Activated CD4-positive, alpha-beta T cell treated with anti-CD3 and anti-CD28 coated beads, Interleukin-2, amount 10 ng/mL, durations not matched to agents 7 days and 5 days (primary cell): ENCODE results near the gene IGFBP5. TPM values are rescaled to one million over a fixed set of nuclear protein-coding genes. Genes with fewer than 3 reads are reported as not detected.

Experiments
- CTCF ChIA-PET: fragments of 350-600 bp; sonication (Branson Sonifier 250); formaldehyde crosslinking; loops from one replicate; lab custom pipeline; 2021; ENCODE audit warnings: antibody characterized with exemption; lab: Charles Lee
- POLR2A ChIA-PET: fragments of 350-600 bp; sonication (Branson Sonifier 250); formaldehyde crosslinking; loops from one replicate; lab custom pipeline; 2021; ENCODE audit warnings: antibody characterized with exemption; lab: Charles Lee
- DNase-seq: peaks from one replicate; pipeline ENCODE4 v3.0.0-alpha.2; 2020
- H3K27ac Mint-ChIP-seq: one replicate; pipeline ENCODE4 v1.8.0; 2021; ENCODE audit warnings: mild to moderate bottlenecking, moderate library complexity, mixed read lengths
- H3K27me3 Mint-ChIP-seq: one replicate; pipeline ENCODE4 v1.8.0; 2021; ENCODE audit warnings: mixed read lengths
- H3K36me3 Mint-ChIP-seq: one replicate; pipeline ENCODE4 v1.8.0; 2021; ENCODE audit warnings: low read depth, mixed read lengths
- H3K4me1 Mint-ChIP-seq: one replicate; pipeline ENCODE4 v1.8.0; 2021; ENCODE audit warnings: mixed read lengths
- H3K4me3 Mint-ChIP-seq: one replicate; pipeline ENCODE4 v1.8.0; 2021; ENCODE audit warnings: mild to moderate bottlenecking, moderate library complexity, mixed read lengths
- H3K9me3 Mint-ChIP-seq: one replicate; pipeline ENCODE4 v1.8.0; 2021; ENCODE audit warnings: mixed read lengths
- total RNA-seq, 2 experiments: library from RNA; stranded (reverse); gene quantifications; one replicate each; pipeline ENCODE4 v1.2.3, GENCODE V29; 2021

Gene IGFBP5
- total RNA-seq, 2 experiments from 2014 or later: not detected

DNA sequence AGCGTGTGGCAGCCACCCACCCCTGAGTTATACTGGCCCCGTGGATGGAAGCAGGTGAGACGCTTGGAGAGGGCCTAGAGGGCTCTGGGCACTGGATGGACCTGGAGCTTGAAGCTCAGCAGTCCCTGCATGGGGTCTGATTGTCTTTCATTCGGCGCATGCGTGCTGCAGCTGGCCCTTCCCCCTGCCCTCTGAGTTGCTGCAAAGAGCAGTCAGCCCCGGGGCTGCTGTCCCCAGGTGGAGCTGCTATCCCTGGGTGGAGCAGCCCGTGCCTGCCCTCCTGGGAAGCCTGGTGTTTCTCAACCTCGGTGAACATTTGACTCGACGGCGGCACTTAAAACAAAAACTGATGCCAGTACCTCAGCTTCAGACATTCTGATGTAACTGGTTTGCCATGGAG lies 29.6 kb downstream of the IGFBP5 start:
- Mint-ChIP-seq H3K4me1 (no peaks in the 10 kb centered on the region), H3K36me3 (no peaks in the 10 kb centered on the region), H3K4me3 (no peak overlapping the region), H3K27ac (no peak overlapping the region), H3K27me3 (no peaks in the 10 kb centered on the region), H3K9me3 (no peaks in the 10 kb centered on the region)
- no peak for DNase-seq
- CTCF ChIA-PET: interaction anchor here (0.9 to 8.5 kb wide), 3 partner anchors 9 to 147 kb away, joined by 3 to 60 read pairs (median 4); no protein-coding TSS in a partner anchor
- POLR2A ChIA-PET: no interaction called here

DNA sequence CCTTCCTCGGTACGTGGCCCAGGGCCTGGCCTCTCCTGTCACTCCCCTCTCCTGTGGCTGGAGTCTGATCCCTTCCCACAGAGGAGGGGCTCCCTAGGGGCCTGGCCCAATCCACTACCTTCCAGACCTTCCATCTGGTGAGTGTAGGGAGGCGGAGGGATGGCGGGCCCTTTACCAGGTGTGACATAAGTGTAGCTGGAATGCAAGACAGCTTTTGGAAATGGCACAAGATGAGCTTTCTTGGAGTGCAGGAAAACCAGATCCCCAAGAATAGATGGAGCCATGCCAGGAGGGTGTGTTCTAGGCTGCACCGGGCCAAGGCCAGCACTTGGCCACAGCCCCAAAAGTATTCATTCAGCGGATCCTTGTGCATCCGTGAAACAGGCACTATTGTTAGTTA lies 30.1 kb downstream of the IGFBP5 start:
- no peak for DNase-seq
- Mint-ChIP-seq H3K36me3 (no peaks in the 10 kb centered on the region), H3K4me1 (no peaks in the 10 kb centered on the region), H3K9me3 (no peaks in the 10 kb centered on the region), H3K4me3 (no peak overlapping the region), H3K27ac (no peak overlapping the region), H3K27me3 (no peaks in the 10 kb centered on the region)
- ChIA-PET CTCF (interaction anchor here (0.9 to 8.5 kb wide), 2 partner anchors 10 to 147 kb away, joined by 3 to 60 read pairs; no protein-coding TSS in a partner anchor), POLR2A (no interaction called here)

DNA sequence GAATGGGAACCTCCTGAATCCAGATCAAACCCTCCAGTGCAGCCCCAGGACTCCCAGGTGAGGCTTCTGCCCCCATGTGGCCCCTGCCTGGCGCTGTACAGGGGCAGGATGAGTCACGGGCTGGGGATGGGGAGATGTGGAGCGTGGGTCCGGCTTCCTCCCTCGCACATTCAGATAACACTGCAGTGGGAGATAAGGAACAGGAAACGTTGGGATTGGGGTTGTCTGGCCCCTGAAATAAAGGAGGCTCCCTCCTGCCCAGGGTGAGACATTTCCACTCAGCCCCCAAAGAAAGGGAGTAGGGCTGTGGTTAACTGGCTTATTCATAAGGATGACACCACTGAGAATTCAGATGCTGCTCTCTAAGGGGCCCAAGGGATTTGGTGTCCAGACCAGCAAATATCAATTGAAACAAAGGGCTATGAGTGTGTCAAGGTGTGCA lies 30.7 kb downstream of the IGFBP5 start:
- Mint-ChIP-seq H3K9me3 (no peaks in the 10 kb centered on the region), H3K4me1 (no peaks in the 10 kb centered on the region), H3K4me3 (no peak overlapping the region), H3K27me3 (no peaks in the 10 kb centered on the region), H3K27ac (no peak overlapping the region), H3K36me3 (no peaks in the 10 kb centered on the region)
- no peak for DNase-seq
- ChIA-PET POLR2A (no interaction called here), CTCF (interaction anchor here (8.5 kb wide), 1 partner anchor 146 kb away, joined by 60 read pairs; no protein-coding TSS in a partner anchor)

DNA sequence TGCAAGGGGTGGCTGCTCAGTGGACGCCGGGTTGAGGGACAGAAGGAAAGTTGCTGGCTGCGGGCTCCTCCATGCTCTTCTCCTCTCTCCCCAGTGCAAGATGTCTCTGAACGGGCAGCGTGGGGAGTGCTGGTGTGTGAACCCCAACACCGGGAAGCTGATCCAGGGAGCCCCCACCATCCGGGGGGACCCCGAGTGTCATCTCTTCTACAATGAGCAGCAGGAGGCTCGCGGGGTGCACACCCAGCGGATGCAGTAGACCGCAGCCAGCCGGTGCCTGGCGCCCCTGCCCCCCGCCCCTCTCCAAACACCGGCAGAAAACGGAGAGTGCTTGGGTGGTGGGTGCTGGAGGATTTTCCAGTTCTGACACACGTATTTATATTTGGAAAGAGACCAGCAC lies 31.5 kb downstream of the IGFBP5 start:
- no peak overlapping the region for H3K4me3 Mint-ChIP-seq
- no peaks in the 10 kb centered on the region for H3K9me3 Mint-ChIP-seq
- no peaks in the 10 kb centered on the region for H3K27me3 Mint-ChIP-seq
- H3K4me1 Mint-ChIP-seq: no peaks in the 10 kb centered on the region
- CTCF ChIA-PET: interaction anchor here (0.7 to 8.5 kb wide), 3 partner anchors 10 to 610 kb away, joined by 3 to 60 read pairs (median 4); no protein-coding TSS in a partner anchor
- POLR2A ChIA-PET: no interaction called here
- no peak overlapping the region for H3K27ac Mint-ChIP-seq
- DNase-seq: no peak
- no peaks in the 10 kb centered on the region for H3K36me3 Mint-ChIP-seq

DNA sequence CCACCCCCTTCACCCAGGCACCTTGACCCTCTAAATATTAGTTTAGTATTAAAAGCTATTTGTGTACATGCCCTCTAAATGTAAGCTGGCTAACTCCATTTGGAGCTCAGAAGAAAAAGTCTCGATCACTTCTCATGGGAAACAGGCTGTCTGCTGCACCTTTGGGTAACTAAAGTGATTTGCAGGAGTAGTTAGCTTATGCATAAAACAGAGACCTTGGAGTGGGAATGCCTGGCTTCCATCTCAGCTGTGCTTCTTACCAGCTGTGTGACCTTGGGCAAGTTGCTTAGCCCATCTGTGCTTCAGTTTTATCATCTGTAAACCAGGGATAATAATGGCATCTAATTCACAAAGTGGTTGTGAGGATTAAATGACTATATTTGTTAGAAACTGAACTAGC lies 32.2 kb downstream of the IGFBP5 start:
- Mint-ChIP-seq H3K27ac (no peak overlapping the region), H3K4me1 (no peaks in the 10 kb centered on the region), H3K27me3 (no peaks in the 10 kb centered on the region), H3K36me3 (no peaks in the 10 kb centered on the region), H3K9me3 (no peaks in the 10 kb centered on the region), H3K4me3 (no peak overlapping the region)
- DNase-seq: no peak
- ChIA-PET POLR2A (interaction anchor here (0.6 kb wide), 2 partner anchors 99 to 160 kb away, joined by 3 to 6 read pairs; no protein-coding TSS in a partner anchor), CTCF (interaction anchor here (0.7 to 8.5 kb wide), 3 partner anchors 9 to 610 kb away, joined by 3 to 60 read pairs (median 4); no protein-coding TSS in a partner anchor)

DNA sequence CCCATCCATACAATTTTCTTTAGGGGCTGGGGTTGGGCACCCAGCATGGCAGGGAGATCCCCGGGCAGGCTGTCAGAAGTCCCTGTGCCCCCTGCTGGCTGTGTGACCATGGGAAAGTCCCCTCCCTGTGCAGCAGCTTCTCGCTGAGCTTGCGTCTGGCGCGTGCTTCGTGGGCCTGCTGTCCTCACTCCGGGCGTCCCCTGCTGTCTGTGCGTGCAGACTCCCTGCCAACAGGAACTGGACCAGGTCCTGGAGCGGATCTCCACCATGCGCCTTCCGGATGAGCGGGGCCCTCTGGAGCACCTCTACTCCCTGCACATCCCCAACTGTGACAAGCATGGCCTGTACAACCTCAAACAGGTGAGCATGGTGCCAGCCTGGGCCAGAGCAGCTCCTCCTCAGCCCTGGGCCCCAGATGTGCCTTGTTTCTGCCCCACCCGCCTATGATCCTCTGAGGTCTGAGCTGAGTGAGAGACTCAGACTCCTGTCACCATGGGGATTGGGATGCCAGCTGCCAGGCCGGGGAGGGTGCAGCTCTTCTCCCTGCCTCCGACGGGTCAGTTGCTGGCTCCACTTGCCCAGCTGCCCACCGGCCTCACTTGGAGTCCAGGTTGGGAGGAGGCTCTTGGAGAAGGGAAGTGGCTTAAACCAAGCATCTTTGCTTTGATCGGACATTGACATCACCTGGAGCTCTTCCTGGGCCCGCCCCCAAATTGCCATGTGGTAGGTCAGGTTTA lies 33.5 kb downstream of the IGFBP5 start:
- ChIA-PET POLR2A (no interaction called here), CTCF (interaction anchor here (8.5 kb wide), 1 partner anchor 143 kb away, joined by 60 read pairs; no protein-coding TSS in a partner anchor)
- H3K27me3 Mint-ChIP-seq: no peaks in the 10 kb centered on the region
- no peaks in the 10 kb centered on the region for H3K9me3 Mint-ChIP-seq
- H3K4me1 Mint-ChIP-seq: no peaks in the 10 kb centered on the region
- DNase-seq: no peak
- H3K36me3 Mint-ChIP-seq: no peaks in the 10 kb centered on the region
- H3K27ac Mint-ChIP-seq: no peak overlapping the region
- H3K4me3 Mint-ChIP-seq: no peak overlapping the region

DNA sequence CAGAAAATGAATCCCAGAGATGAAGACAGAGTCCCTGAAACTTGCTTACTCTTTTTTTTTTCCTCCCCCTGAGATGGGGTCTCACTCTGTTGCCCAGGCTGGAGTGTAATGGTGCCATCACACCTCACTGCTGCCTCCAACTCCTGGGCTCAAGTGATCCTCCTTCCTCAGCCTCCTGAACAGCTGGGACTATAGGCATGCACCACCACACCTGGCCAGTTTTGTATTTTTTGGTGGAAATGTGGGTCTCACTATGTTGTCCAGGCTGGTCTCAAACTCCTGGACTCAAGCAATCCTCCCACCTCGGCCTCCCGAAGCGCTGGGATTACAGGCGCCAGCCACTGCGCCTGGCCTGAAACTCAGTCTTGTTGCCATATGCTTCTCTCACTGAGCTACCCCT lies 34.3 kb downstream of the IGFBP5 start:
- Mint-ChIP-seq H3K27me3 (no peaks in the 10 kb centered on the region), H3K4me1 (no peaks in the 10 kb centered on the region), H3K9me3 (no peaks in the 10 kb centered on the region), H3K27ac (no peak overlapping the region), H3K36me3 (no peaks in the 10 kb centered on the region), H3K4me3 (no peak overlapping the region)
- POLR2A ChIA-PET: no interaction called here
- DNase-seq: no peak
- CTCF ChIA-PET: interaction anchor here (1.0 to 8.5 kb wide), 2 partner anchors 135 to 142 kb away, joined by 4 to 60 read pairs; no protein-coding TSS in a partner anchor

DNA sequence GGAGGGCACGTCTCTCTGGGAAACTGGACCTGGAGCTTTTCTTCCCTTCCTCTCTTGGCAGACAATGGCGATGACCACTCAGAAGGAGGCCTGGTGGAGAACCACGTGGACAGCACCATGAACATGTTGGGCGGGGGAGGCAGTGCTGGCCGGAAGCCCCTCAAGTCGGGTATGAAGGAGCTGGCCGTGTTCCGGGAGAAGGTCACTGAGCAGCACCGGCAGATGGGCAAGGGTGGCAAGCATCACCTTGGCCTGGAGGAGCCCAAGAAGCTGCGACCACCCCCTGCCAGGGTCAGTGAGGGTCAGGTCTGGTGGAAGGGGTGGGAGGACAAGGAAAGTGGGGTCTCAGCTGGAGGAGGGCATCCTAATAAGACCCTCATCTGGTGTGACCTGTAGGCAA lies 34.9 kb downstream of the IGFBP5 start:
- Mint-ChIP-seq H3K4me3 (no peak overlapping the region), H3K27ac (no peak overlapping the region), H3K36me3 (no peaks in the 10 kb centered on the region), H3K27me3 (no peaks in the 10 kb centered on the region), H3K9me3 (no peaks in the 10 kb centered on the region), H3K4me1 (no peaks in the 10 kb centered on the region)
- ChIA-PET POLR2A (no interaction called here), CTCF (interaction anchor here (1.0 to 8.5 kb wide), 2 partner anchors 135 to 142 kb away, joined by 4 to 60 read pairs; no protein-coding TSS in a partner anchor)
- DNase-seq: no peak

DNA sequence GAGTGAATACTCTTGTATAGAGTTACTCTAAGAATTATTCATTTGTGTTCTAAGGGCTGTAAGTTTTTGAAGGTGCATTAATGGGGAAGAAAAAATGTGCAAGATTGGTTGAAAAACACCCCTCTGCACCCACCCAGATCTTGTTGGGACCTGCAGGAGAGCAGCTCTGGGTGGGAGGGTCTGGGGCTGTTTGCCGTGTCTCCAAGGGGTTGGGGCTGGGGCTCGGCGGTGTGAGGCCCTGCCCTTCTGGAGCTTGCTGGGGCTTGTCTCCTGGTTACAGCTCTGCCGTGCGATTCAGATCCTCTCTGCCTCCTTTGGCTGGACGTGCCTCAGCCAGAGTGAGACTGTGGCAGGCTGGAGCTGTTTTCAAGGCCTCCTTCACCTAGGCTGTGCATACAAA lies 36.1 kb downstream of the IGFBP5 start:
- peaks cover 3% of the 10 kb centered on the region for H3K4me1 Mint-ChIP-seq
- no peaks in the 10 kb centered on the region for H3K27me3 Mint-ChIP-seq
- no peak for DNase-seq
- no peak overlapping the region for H3K4me3 Mint-ChIP-seq
- CTCF ChIA-PET: interaction anchor here (2.1 kb wide), 1 partner anchor 8 kb away, joined by 9 read pairs; no protein-coding TSS in a partner anchor
- no peak overlapping the region for H3K27ac Mint-ChIP-seq
- POLR2A ChIA-PET: no interaction called here
- no peaks in the 10 kb centered on the region for H3K9me3 Mint-ChIP-seq
- no peaks in the 10 kb centered on the region for H3K36me3 Mint-ChIP-seq

DNA sequence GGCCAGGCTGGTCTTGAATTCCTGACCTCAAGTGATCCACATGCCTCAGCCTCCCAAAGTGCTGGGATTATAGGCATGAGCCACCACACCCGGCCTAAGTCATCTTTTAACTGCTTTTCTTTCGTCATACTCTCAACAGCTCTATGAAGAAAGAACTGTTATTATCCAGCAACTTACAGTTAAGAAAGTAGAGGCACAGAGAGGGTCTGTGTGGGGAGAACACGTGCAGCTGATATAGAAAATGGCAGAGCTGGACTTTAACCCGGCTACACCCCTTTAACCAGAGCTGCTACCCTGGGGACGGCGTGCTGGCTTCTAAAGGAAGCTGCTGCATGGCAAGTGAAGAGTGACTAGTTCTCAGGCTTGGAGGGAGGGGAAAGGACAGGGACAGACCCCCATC lies 36.6 kb downstream of the IGFBP5 start:
- Mint-ChIP-seq H3K4me3 (no peak overlapping the region), H3K9me3 (no peaks in the 10 kb centered on the region), H3K27ac (no peak overlapping the region), H3K36me3 (no peaks in the 10 kb centered on the region), H3K27me3 (no peaks in the 10 kb centered on the region), H3K4me1 (peaks cover 6% of the 10 kb centered on the region)
- DNase-seq: no peak
- ChIA-PET POLR2A (no interaction called here), CTCF (interaction anchor here (0.6 to 2.1 kb wide), 2 partner anchors 9 to 130 kb away, joined by 3 to 9 read pairs; no protein-coding TSS in a partner anchor)

DNA sequence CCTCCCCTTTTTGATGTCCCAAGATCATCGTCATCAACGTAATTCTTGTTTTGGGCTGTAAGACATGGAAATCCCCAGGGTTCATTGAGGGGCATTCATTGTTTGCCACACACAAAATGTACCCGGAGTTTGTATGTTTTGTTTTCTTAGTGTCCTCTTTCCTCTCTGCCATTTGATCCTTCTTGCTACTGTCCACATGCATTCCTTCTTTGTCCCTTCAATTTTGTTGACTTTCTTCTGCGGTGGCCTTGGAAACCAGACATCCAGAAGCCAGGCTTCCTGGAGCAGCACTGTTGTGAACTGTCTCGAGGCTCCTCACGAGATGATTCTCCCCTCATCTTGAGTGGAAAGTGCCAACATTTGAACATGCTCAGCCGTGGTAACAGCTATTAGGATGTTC lies 37.4 kb downstream of the IGFBP5 start:
- ChIA-PET CTCF (interaction anchor here (2.1 kb wide), 1 partner anchor 10 kb away, joined by 9 read pairs; no protein-coding TSS in a partner anchor), POLR2A (no interaction called here)
- H3K27ac Mint-ChIP-seq: no peak overlapping the region
- no peak for DNase-seq
- H3K4me3 Mint-ChIP-seq: no peak overlapping the region
- H3K27me3 Mint-ChIP-seq: no peaks in the 10 kb centered on the region
- no peaks in the 10 kb centered on the region for H3K9me3 Mint-ChIP-seq
- H3K4me1 Mint-ChIP-seq: peaks cover 6% of the 10 kb centered on the region
- no peaks in the 10 kb centered on the region for H3K36me3 Mint-ChIP-seq

DNA sequence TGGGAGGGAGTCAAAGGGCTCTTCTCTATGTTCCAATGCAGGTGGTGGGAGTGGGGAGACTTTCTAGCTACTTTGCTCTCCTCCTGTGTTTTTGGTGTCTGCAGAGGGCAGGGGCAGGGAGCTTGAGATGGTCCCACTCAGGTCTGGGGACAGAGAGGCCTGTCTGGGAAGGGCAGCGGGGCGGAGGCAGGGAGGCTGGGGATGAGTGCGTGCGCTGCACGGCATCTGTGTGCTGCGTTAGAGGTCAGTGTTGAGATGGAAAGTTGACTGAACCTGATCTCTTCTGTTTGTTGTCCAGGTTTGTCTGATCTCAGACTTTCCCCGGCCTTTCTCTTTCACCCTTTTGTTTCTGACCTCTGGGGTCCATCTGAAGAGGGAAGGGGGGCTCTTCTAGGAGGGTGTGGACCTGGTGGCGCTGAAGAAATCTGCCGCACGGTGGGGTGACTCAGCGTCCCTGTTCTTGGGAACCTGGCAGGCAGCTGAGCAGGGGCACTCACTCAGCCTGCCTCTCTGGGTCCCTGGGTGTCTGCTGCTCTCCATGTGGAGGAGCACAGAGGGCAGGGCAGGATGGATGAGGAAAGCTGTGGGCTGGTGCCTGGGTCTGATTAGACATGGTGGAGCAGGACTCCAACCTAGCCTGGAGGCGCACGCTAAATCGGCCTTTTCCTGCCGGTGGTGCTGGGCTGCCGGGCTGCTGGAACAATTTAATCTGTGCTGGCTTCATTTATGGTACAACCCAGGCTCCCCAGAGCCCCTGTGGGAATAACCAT lies 38.1 kb downstream of the IGFBP5 start:
- no peaks in the 10 kb centered on the region for H3K27me3 Mint-ChIP-seq
- DNase-seq: no peak
- ChIA-PET CTCF (interaction anchor here (0.6 to 1.1 kb wide), 3 partner anchors 10 to 396 kb away, joined by 3 to 5 read pairs (median 3); no protein-coding TSS in a partner anchor), POLR2A (interaction anchor here (0.6 kb wide), 1 partner anchor 18 kb away, joined by 11 read pairs; no protein-coding TSS in a partner anchor)
- no peaks in the 10 kb centered on the region for H3K36me3 Mint-ChIP-seq
- no peak overlapping the region for H3K4me3 Mint-ChIP-seq
- H3K9me3 Mint-ChIP-seq: no peaks in the 10 kb centered on the region
- H3K27ac Mint-ChIP-seq: no peak overlapping the region
- H3K4me1 Mint-ChIP-seq: peaks cover 6% of the 10 kb centered on the region
